Ovary (tissue), 9 donors: ENCODE measurements around the gene ELK3. TPM values are rescaled to one million over a fixed set of nuclear protein-coding genes. Genes with fewer than 3 reads are reported as not detected.

Experiments used
- DNase-seq, 5 donors: peaks; one replicate each; pipeline ENCODE4 v3.0.0-alpha.2; 2019 to 2020
- H3K27ac ChIP-seq, 2 donors: fragments of 200-600 bp; one replicate each; pipeline versions ENCODE4 v1.5.1 to v1.8.0; 2019 to 2022
- H3K27me3 ChIP-seq: fragments of 200-600 bp; one replicate; pipeline ENCODE4 v1.8.0; 2022
- H3K36me3 ChIP-seq: fragments of 200-600 bp; sonication (generic); one replicate; pipeline ENCODE4 v1.5.1; 2019
- H3K4me1 ChIP-seq: one replicate; pipeline ENCODE4 v1.8.1; 2013; ENCODE audit warnings: mild to moderate bottlenecking, moderate library complexity; ENCODE audit not compliant: insufficient read depth
- H3K4me3 ChIP-seq: fragments of 200-600 bp; sonication (generic); one replicate; pipeline ENCODE4 v1.5.1; 2017
- H3K9me3 ChIP-seq, 2 donors: fragments of 200-600 bp in 1 of 2; sonication (generic) in 1 of 2; one replicate each; pipeline versions ENCODE4 v1.5.1 to v1.8.1; 2013 to 2019; ENCODE audit warnings: mild to moderate bottlenecking in 1 of 2, moderate library complexity in 1 of 2
- CTCF ChIP-seq, 3 donors: fragments of 450-650 bp in 2 of 3; fragments of 200-600 bp in 1 of 3; IDR thresholded peaks; one replicate each; pipeline versions ENCODE4 v1.5.1 to v1.8.0; 2016 to 2022; ENCODE audit warnings: antibody characterized with exemption in 3 of 3, mild to moderate bottlenecking in 1 of 3
- EP300 ChIP-seq: sonication (generic); formaldehyde crosslinking; IDR thresholded peaks from one replicate; pipeline ENCODE4 v1.6.1; 2017; ENCODE audit warnings: antibody characterized with exemption
- POLR2A ChIP-seq: fragments of 450-650 bp; IDR thresholded peaks from one replicate; pipeline ENCODE4 v1.6.1; 2017; ENCODE audit warnings: antibody characterized with exemption, mild to moderate bottlenecking, moderate library complexity
- WGBS, 3 donors: extraction: QIAGEN DNeasy Blood & Tissue Kit in 1 of 3; methylation state at CpG; one replicate each; pipeline versions ENCODE4 v1.1.5 to v1.1.7; 2013 to 2017; 5-methylcytosine and 5-hydroxymethylcytosine counted together
- intact Hi-C, 4 donors: fragments of 100-400 bp; cut with DNase I; formaldehyde crosslinking; loops; one replicate each; pipeline versions ENCODE4 v1.11.0 to v1.15.1; 2022 to 2023
- polyA plus RNA-seq, 2 donors: library from polyadenylated mRNA; stranded (reverse); fragments of 200-250 nt in 1 of 2; fragments of 350-450 nt in 1 of 2; fragmentation: Illumina TruSeq in 1 of 2; extraction: RNeasy Lipid Tissue Mini Kit (QIAGEN cat#74804) in 1 of 2; gene quantifications; one replicate each; pipeline ENCODE4 v1.2.3, GENCODE V29; 2013 to 2014
- total RNA-seq, 7 donors: library from RNA; depleted of rRNA in 2 of 7; stranded (reverse); fragments of >200 nt in 2 of 7; fragmentation: NEBNext Ultra II Directional in 3 of 7; extraction: Animal tissue kit (Norgen Biotek cat#: 25700) in 3 of 7; gene quantifications; one replicate each; pipeline versions ENCODE4 v1.1.0 to v1.2.4, GENCODE V29; 2016 to 2023
- donor health status: DM: no; HTN: no; CAD: no; lungs with moderate emphysema.
- donor health status: DM: no; HTN: no; CAD: no.
- donor health status: Bipolar disorder and iron deficiency.
- donor health status: DM: yes; HTN: yes; CAD: no.
- donor health status: DM: no; HTN: no; CAD: no.
- donor health status: DM: yes; HTN: yes; CAD: no.

The ELK3 gene
- total and polyA plus RNA-seq, 9 donors: 11.5 to 25.9 (median 15.6) TPM

- no peak for TF ChIP-seq CTCF (IDR thresholded peaks at IDR 0.05)
- no peak for TF ChIP-seq POLR2A
- TF ChIP-seq EP300: no peak
- Histone ChIP-seq H3K27ac (no peak overlapping the region), H3K9me3 (no peaks in the 10 kb centered on the region), H3K27me3 (no peaks in the 10 kb centered on the region), H3K4me1 (no peaks in the 10 kb centered on the region), H3K36me3 (no peaks in the 10 kb centered on the region), H3K4me3 (no peak overlapping the region)
- no peak for DNase-seq
- 77 to 84% (median 83%) methylated on average over 8 of the region's 8 CpGs for WGBS, 3 donors
- intact Hi-C loops: no loop called here
Measured at GRCh38 chr12:96271469-96272199, 77.5 kb downstream of the ELK3 start.

DNA sequence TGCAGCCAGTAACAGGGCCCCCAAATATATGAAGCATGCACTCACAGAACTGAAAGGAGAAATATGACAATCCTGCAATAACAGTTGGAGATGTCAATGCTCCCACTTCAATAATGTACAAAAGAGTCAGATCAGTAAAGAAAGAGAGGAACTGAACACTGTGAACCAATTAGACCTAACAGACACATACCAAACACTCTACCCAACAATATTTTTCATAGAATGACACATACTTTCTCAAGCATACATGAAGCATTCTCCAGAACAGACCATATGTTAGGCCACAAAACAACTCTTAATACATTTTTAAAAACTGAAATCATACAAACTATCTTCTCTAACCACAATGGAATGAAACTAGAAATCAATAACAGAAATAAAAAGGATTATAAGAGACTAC is 80.2 kb downstream of the ELK3 start:
- Histone ChIP-seq H3K4me3 (no peak overlapping the region), H3K27me3 (no peaks in the 10 kb centered on the region), H3K36me3 (no peaks in the 10 kb centered on the region), H3K27ac (no peak overlapping the region), H3K9me3 (no peaks in the 10 kb centered on the region), H3K4me1 (no peaks in the 10 kb centered on the region)
- DNase-seq: no peak
- intact Hi-C loops: no loop called here
- TF ChIP-seq CTCF (IDR thresholded peaks at IDR 0.05) (no peak), POLR2A (no peak), EP300 (no peak)

DNA sequence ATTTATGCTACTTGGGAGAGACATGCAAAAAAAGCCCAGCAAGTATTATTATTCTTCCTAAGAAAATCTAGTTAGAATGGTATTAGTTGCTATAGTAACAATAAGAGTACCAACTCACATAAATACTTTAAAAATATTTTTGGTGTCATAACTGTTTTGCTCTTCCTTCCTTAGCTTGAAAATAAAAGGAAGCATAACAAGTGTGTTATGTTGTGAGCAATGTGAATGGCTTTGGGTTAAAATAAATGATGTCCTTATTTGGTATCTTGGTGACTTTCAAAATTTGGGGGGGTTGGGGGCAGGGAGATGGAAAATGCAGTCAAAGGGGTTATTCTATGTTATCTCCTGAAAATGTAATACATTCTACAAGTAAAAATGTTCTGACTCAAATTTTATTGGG is 91.0 kb downstream of the ELK3 start:
- no peak for DNase-seq
- Histone ChIP-seq H3K9me3 (no peaks in the 10 kb centered on the region), H3K4me3 (no peak overlapping the region), H3K4me1 (no peaks in the 10 kb centered on the region), H3K27ac (no peak overlapping the region), H3K27me3 (no peaks in the 10 kb centered on the region), H3K36me3 (no peaks in the 10 kb centered on the region)
- TF ChIP-seq CTCF (IDR thresholded peaks at IDR 0.05): no peak
- no peak for TF ChIP-seq EP300
- TF ChIP-seq POLR2A: no peak
- intact Hi-C loops: no loop called here

DNA sequence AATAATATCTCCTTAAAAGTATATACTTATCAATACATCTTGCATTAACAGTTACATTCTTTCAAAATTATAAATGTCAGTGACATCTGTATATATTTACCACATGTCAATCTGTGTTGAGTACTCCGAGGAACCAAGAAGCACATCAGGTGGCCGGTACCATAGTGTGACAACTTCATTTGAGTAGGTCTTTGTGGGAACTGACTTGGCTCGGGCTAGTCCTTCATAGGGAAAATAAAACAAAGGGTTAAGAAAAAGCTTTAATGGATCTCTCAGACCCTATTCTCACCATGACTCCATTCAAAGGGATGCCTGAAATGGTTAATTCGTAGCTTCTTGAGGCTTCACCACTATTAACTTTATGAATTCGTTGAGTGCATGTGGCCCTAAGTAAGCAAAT is 94.9 kb downstream of the ELK3 start:
- intact Hi-C loops: no loop called here
- WGBS, 3 donors: 79 to 82% (median 79%) methylated on average over 5 of the region's 5 CpGs
- Histone ChIP-seq H3K4me1 (no peaks in the 10 kb centered on the region), H3K27ac (no peak overlapping the region), H3K27me3 (no peaks in the 10 kb centered on the region), H3K9me3 (no peaks in the 10 kb centered on the region), H3K4me3 (no peak overlapping the region), H3K36me3 (no peaks in the 10 kb centered on the region)
- TF ChIP-seq EP300 (no peak), CTCF (IDR thresholded peaks at IDR 0.05) (no peak), POLR2A (no peak)
- no peak for DNase-seq
